Esophagus (tissue), 2 donors: ENCODE results near the gene PHACTR1. TPM values are rescaled to one million over a fixed set of nuclear protein-coding genes. Genes with fewer than 3 reads are reported as not detected.

ENCODE experiments used
- H3K27ac ChIP-seq, 2 donors: one replicate each; pipeline ENCODE4 v1.5.1; 2013; ENCODE audit warnings: low read depth in 2 of 2, mild to moderate bottlenecking in 2 of 2, inconsistent platforms in 1 of 2, low read length in 1 of 2, moderate library complexity in 1 of 2
- H3K27me3 ChIP-seq, 2 donors: one replicate each; pipeline ENCODE4 v1.6.1; 2013; ENCODE audit warnings: low read length in 2 of 2, control low read depth in 1 of 2, mild to moderate bottlenecking in 1 of 2; ENCODE audit not compliant: insufficient read depth in 2 of 2, control insufficient read depth in 1 of 2
- H3K36me3 ChIP-seq, 2 donors: one replicate each; pipeline ENCODE4 v1.6.1; 2013; ENCODE audit warnings: low read length in 1 of 2; ENCODE audit not compliant: control insufficient read depth in 2 of 2, insufficient read depth in 2 of 2
- H3K4me1 ChIP-seq, 2 donors: one replicate each; pipeline ENCODE4 v1.6.1; 2013; ENCODE audit warnings: low read length in 1 of 2; ENCODE audit not compliant: control insufficient read depth in 2 of 2, insufficient read depth in 2 of 2
- H3K4me3 ChIP-seq, 2 donors: one replicate each; pipeline ENCODE4 v1.5.1; 2013; ENCODE audit warnings: low read length in 2 of 2, mild to moderate bottlenecking in 2 of 2, low read depth in 1 of 2, moderate library complexity in 1 of 2
- H3K9me3 ChIP-seq, 2 donors: one replicate each; pipeline ENCODE4 v1.6.1; 2013; ENCODE audit warnings: mild to moderate bottlenecking in 2 of 2, low read depth in 1 of 2, low read length in 1 of 2, moderate library complexity in 1 of 2; ENCODE audit not compliant: control insufficient read depth in 2 of 2, insufficient read depth in 1 of 2
- WGBS, 2 donors: extraction: QIAGEN DNeasy Blood & Tissue Kit; methylation state at CpG; one replicate each; pipeline ENCODE4 v1.1.7; 2013; 5-methylcytosine and 5-hydroxymethylcytosine counted together
- polyA plus RNA-seq, 2 donors: library from polyadenylated mRNA; stranded (reverse); fragments of 200-250 nt; gene quantifications; one replicate each; pipeline ENCODE4 v1.2.3, GENCODE V29; 2013
- donor health status: healthy with polysubstance abuse.
- donor health status: Bipolar disorder and iron deficiency.

PHACTR1 gene
- polyA plus RNA-seq, 2 donors, result 0.41 to 0.55 TPM

DNA sequence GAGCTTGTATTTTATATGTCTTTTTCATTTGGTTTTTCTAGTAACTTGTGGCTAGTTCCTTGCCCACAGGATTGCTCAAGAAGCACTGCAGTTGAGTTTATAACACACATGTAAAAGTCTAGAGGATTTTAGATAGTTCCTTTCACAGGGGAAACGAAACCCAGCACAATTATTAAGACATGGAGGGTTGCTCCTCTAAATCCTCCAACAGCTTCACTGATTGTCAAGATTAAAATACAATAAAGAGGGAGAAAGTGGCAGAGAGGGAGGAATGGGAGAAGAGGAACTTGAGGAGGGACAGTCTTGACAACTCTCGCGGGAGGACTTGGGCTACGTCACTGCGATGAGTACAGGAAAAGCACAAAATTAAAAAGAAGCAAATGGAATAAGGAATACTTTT lies 621.5 kb downstream of the PHACTR1 start:
- Histone ChIP-seq H3K4me1 (no peaks in the 10 kb centered on the region), H3K4me3 (no peak overlapping the region), H3K27me3 (no peaks in the 10 kb centered on the region), H3K36me3 (no peaks in the 10 kb centered on the region), H3K27ac (no peak overlapping the region), H3K9me3 (peaks cover 0 to 3% of the 10 kb centered on the region in 2 donors)
- 89 to 93% methylated on average over 5 of the region's 5 CpGs for WGBS, 2 donors
